Activated B cell treated with CpG ODN at 0.5 μM for 24 hours (primary cell): ENCODE data around the gene DUSP15. TPM values are rescaled to one million over a fixed set of nuclear protein-coding genes. Genes with fewer than 3 reads are reported as not detected.

Source experiments
- ATAC-seq: fragments of 200-7000 bp; cut with Tn5 transposase; one replicate; pipeline ENCODE4 v1.10.0; 2021; ENCODE audit warnings: low read depth, mild to moderate bottlenecking, moderate library complexity
- CTCF ChIA-PET: fragments of 350-600 bp; sonication (Branson Sonifier 250); formaldehyde crosslinking; loops from one replicate; lab custom pipeline; 2021; ENCODE audit warnings: antibody characterized with exemption; lab: Charles Lee
- POLR2A ChIA-PET: fragments of 350-600 bp; sonication (Branson Sonifier 250); formaldehyde crosslinking; loops from one replicate; lab custom pipeline; 2021; ENCODE audit warnings: antibody characterized with exemption; lab: Charles Lee
- DNase-seq: peaks from one replicate; pipeline ENCODE4 v3.0.0; 2022
- H3K27ac Mint-ChIP-seq: one replicate; pipeline ENCODE4 v1.8.0; 2020; ENCODE audit warnings: mixed read lengths
- H3K27me3 Mint-ChIP-seq: one replicate; pipeline ENCODE4 v1.8.0; 2021; ENCODE audit warnings: mixed read lengths
- H3K36me3 Mint-ChIP-seq: one replicate; pipeline ENCODE4 v1.8.0; 2021; ENCODE audit warnings: low read depth, mixed read lengths
- H3K4me1 Mint-ChIP-seq: one replicate; pipeline ENCODE4 v1.8.0; 2021; ENCODE audit warnings: mixed read lengths
- H3K4me3 Mint-ChIP-seq: one replicate; pipeline ENCODE4 v1.8.0; 2020; ENCODE audit warnings: mild to moderate bottlenecking, mixed read lengths
- H3K9me3 Mint-ChIP-seq: one replicate; pipeline ENCODE4 v1.8.0; 2020; ENCODE audit warnings: mixed read lengths
- intact Hi-C: fragments of 100-400 bp; cut with micrococcal nuclease; formaldehyde crosslinking; loops from one replicate; pipeline ENCODE4 v1.15.1; 2024
- total RNA-seq: library from RNA; stranded (reverse); gene quantifications from 2 replicates; pipeline ENCODE4 v1.2.3, GENCODE V29; 2022
- TF ChIP-seq, protein P1 (sequence below): fragments of 200-600 bp; IDR thresholded peaks from one replicate; pipeline ENCODE4 v1.8.0; 2022; ENCODE audit warnings: antibody characterized with exemption, mild to moderate bottlenecking

DUSP15 gene
- total RNA-seq, 1 donor from 2014 or later: 26.9 TPM

DNA sequence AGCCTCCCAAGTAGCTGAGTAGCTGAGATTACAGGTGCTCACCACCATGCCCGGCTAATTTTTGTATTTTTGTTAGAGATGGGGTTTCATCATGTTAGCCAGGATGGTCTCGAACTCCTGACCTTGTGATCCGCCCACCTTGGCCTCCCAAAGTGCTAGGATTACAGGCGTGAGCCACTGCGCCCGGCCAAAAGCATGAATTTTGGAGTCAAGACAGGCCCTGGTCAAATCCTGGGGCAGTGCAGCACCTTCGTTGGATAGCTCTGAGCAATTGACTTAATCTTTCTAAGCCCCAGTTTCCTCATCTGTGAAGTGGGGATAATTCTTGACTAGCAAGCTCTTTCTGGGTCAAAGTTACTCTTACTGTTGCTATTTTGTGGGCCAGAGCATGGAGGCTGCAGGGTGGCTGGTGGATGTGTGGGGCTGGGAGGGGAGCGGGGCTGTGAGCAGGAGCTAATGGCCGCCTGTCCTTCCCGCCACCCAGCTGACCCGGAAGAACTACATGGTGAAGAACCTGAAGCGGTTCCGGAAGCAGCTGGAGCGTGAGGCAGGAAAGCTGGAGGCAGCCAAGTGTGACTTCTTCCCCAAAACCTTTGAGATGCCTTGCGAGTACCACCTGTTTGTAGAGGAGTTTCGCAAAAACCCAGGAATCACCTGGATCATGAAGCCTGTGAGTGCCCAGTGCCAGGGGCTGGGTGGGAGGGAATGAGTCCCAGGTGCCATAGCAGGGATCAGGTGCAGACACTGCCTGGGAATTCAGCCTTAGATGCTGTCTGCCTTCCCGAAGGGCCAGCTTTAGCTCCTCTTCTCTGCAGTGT, 39.1 kb upstream of the DUSP15 start:
- ChIA-PET POLR2A (interaction anchor here (0.6 kb wide), 1 partner anchor 673 kb away, joined by 3 read pairs; no protein-coding TSS in a partner anchor), CTCF (interaction anchor here (1.5 kb wide), 1 partner anchor 43 kb away, joined by 3 read pairs; the partner anchor contains the start of gene PDRG1)
- H3K4me1 Mint-ChIP-seq: no peaks in the 10 kb centered on the region
- H3K9me3 Mint-ChIP-seq: no peaks in the 10 kb centered on the region
- H3K36me3 Mint-ChIP-seq: no peaks in the 10 kb centered on the region
- intact Hi-C loops: no loop called here
- no peak overlapping the region for H3K4me3 Mint-ChIP-seq
- TF ChIP-seq, protein P1, sequence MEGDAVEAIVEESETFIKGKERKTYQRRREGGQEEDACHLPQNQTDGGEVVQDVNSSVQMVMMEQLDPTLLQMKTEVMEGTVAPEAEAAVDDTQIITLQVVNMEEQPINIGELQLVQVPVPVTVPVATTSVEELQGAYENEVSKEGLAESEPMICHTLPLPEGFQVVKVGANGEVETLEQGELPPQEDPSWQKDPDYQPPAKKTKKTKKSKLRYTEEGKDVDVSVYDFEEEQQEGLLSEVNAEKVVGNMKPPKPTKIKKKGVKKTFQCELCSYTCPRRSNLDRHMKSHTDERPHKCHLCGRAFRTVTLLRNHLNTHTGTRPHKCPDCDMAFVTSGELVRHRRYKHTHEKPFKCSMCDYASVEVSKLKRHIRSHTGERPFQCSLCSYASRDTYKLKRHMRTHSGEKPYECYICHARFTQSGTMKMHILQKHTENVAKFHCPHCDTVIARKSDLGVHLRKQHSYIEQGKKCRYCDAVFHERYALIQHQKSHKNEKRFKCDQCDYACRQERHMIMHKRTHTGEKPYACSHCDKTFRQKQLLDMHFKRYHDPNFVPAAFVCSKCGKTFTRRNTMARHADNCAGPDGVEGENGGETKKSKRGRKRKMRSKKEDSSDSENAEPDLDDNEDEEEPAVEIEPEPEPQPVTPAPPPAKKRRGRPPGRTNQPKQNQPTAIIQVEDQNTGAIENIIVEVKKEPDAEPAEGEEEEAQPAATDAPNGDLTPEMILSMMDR: no peak
- DNase-seq (no peak), ATAC-seq (no peak)
- H3K27ac Mint-ChIP-seq: no peak overlapping the region
- H3K27me3 Mint-ChIP-seq: no peaks in the 10 kb centered on the region

GRCh38 chr20:31908424-31908823, 38.1 kb upstream of the DUSP15 start:
- Mint-ChIP-seq H3K4me3 (no peak overlapping the region), H3K27me3 (no peaks in the 10 kb centered on the region), H3K27ac (no peak overlapping the region), H3K9me3 (no peaks in the 10 kb centered on the region), H3K4me1 (no peaks in the 10 kb centered on the region), H3K36me3 (no peaks in the 10 kb centered on the region)
- intact Hi-C loops: no loop called here
- ATAC-seq (no peak), DNase-seq (no peak)
- ChIA-PET POLR2A (interaction anchor here (0.6 kb wide), 1 partner anchor 127 kb away, joined by 7 read pairs; no protein-coding TSS in a partner anchor), CTCF (interaction anchor here (1.5 kb wide), 1 partner anchor 44 kb away, joined by 3 read pairs; the partner anchor contains the start of gene PDRG1)
- TF ChIP-seq, protein P1: no peak

DNA sequence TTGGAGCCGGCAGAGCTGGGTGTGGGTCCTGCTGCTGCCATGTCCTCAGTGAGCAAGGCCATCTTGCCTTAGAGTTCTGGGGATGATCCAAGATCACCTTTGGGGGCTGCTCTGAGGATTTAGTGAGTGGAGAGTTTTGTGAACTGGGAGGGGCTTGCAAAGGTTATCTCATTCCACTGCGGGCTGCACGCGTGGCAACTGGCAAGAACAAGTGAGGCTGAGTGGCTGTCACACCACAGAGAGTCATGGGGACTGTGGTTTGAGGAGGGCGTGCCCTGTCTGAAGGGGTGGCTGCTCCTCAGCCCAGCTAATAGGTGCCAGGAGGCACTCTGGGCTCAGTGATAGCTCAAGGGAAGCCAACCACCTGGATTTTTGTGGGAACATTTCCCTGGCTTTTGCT, 37.7 kb upstream of the DUSP15 start:
- Mint-ChIP-seq H3K9me3 (no peaks in the 10 kb centered on the region), H3K27ac (no peak overlapping the region), H3K27me3 (no peaks in the 10 kb centered on the region), H3K36me3 (no peaks in the 10 kb centered on the region), H3K4me3 (no peak overlapping the region), H3K4me1 (no peaks in the 10 kb centered on the region)
- DNase-seq (no peak), ATAC-seq (no peak)
- ChIA-PET CTCF (interaction anchor here (1.5 kb wide), 1 partner anchor 44 kb away, joined by 3 read pairs; the partner anchor contains the start of gene PDRG1), POLR2A (no interaction called here)
- TF ChIP-seq, protein P1: no peak
- intact Hi-C loops: no loop called here

GRCh38 chr20:31907046-31907445, 36.7 kb upstream of the DUSP15 start:
- ATAC-seq (no peak), DNase-seq (no peak)
- Mint-ChIP-seq H3K27me3 (no peaks in the 10 kb centered on the region), H3K36me3 (no peaks in the 10 kb centered on the region), H3K4me1 (no peaks in the 10 kb centered on the region), H3K4me3 (no peak overlapping the region), H3K9me3 (no peaks in the 10 kb centered on the region), H3K27ac (no peak overlapping the region)
- intact Hi-C loops: no loop called here
- TF ChIP-seq, protein P1: no peak
- CTCF ChIA-PET: no interaction called here
- POLR2A ChIA-PET: no interaction called here

DNA sequence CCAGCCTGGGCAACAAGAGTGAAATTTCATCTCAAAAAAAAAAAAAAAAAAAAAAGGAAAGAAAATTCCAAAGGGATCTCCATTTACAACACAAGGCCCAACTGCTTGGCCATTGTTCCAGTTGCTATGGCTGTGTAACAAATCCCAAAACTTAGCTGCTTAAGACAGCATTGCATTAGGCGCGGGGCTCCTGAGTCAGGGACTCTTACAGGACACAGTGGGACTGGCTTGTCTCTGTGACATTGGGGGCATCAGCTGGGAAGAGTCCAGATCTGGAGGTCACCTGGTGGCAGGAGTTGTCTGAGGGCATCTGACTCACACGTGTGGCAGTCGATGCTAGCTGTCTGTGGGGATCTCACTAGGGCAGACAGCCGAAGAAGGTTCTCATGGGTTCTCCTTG, 35.7 kb upstream of the DUSP15 start:
- Mint-ChIP-seq H3K27ac (no peak overlapping the region), H3K9me3 (no peaks in the 10 kb centered on the region), H3K36me3 (no peaks in the 10 kb centered on the region), H3K27me3 (no peaks in the 10 kb centered on the region), H3K4me1 (no peaks in the 10 kb centered on the region), H3K4me3 (no peak overlapping the region)
- CTCF ChIA-PET: no interaction called here
- TF ChIP-seq, protein P1: no peak
- DNase-seq (no peak), ATAC-seq (no peak)
- intact Hi-C loops: no loop called here
- POLR2A ChIA-PET: interaction anchor here (0.6 to 0.7 kb wide), 2 partner anchors 13 to 77 kb away, joined by 6 to 9 read pairs; no protein-coding TSS in a partner anchor
